ENCODE results near the gene TRAPPC8.
"Not testable (repeated sequence)": the region's sequence is repeated elsewhere in the genome, so short reads cannot be mapped to it uniquely, and the experiment has no call there.

Gene TRAPPC8

DNA sequence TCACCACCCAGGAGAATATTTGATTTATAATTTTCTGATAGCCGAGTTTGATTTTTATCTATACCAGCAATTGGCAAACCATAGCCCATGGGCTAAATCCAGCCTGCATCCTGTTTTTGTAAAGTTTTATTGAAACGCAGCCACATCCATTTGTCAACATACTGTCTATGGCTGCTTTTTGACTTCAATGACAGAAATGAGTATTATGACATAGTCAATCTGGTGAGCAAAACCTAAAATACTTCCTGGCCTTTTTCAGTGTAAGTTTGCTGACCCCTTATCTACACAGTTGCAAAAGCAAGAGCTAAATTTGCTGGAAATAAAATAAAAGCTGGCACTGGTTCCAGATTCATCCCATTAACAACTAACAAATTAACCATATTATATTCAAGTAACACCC is 102.4 kb downstream of the TRAPPC8 start:
- DNase-seq = no peak

DNA sequence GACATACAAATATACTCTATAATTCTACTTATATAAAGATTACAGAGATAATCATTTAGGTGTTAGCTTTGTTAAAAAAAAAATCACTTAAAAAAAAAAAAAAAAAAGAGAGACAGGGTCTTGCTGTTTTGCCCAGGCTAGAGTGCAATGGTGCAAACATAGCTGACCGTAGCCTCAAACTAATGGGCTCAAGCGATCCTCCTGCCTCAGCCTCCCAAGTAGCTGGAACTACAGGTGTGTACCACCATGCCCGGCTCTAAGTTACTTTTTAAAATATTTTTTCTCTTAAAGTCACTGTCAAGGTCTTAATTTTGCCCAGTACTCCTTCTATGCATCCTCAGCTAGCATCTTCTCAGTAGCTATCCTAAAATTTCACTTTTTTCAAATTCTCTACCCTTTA is 105.0 kb downstream of the TRAPPC8 start:
- no peak for DNase-seq

DNA sequence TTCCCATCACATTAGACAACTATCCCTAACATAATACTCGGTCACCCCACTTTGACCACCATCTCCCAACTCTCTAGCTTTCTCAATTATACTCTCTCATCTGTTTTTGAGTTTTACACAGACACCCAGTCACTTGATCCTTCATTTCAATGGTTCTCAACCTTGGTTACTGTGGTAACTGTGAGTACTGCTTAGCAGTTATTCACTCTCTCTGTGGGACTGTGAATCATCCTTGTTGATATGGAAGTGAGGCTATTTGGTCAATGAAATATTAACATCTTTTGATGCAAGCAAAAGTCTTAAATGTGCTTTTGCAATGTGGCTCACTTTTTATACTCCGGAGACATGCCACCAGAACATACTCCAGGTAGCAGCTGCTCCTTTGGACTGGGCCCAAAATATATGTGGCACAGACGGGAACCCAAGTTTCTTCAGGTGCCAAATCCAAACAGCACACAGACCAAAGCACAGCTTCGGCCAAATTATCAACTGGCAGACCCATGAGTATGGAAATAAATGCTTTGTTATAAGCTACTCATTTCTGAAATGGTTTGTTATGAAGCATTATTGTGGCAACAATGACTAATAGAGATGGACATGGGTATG is 107.3 kb downstream of the TRAPPC8 start:
- DNase-seq = no peak

DNA sequence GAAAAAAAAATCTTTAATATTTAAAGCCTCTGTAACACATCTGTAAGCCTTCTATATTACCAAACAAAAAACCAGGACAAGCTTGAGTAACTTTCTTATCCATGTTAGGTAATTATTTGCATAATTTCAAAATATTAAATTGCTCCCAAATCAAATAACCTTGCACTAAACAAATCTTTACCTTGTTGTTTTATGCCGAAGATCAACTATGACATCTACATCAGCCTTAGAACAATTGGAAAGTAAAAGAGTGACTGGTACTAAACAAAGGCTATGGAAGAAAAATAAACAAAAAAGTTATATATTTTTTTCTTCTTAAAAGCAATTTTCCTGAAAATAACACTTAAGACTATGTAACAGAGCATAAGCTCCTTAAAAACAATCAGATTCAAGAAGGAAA is 111.0 kb downstream of the TRAPPC8 start:
- no peak for DNase-seq

DNA sequence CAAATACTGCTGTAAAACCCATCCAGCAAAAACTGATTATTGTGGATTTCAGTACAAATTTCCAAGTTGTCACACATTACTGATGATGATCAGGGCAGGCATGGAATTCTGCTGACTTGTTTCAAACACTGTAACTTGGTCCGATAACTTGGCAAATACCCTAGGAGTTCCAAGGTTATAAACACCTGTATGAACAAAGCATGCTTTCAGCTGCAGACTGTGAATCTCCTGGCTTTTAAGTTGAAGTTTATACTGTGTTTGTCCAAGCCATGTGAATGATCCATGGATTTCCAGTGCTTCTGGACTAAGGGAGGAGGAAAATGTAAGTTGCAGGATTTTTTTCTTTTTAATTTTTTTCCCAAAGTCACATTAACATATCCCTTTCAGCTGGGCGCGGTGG is 112.2 kb downstream of the TRAPPC8 start:
- DNase-seq = no peak

DNA sequence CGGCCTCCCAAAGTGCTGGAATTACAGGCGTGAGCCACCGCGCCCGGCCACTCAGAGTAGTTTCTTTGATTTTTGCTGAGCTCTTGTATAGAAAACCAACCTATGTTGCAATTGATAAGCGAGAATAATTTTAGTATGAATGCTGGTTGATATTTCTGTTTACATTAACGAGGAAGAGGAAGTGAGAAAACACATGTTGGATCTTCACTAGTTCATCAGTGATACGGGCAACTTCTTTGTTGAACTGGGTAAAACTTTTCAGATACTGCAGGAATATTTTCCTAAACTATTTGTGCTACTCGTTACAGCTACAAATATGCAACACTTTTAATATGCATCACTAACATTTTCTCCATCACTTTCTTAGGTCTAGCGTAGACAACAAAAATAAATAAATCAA is 114.3 kb downstream of the TRAPPC8 start:
- DNase-seq = no peak

DNA sequence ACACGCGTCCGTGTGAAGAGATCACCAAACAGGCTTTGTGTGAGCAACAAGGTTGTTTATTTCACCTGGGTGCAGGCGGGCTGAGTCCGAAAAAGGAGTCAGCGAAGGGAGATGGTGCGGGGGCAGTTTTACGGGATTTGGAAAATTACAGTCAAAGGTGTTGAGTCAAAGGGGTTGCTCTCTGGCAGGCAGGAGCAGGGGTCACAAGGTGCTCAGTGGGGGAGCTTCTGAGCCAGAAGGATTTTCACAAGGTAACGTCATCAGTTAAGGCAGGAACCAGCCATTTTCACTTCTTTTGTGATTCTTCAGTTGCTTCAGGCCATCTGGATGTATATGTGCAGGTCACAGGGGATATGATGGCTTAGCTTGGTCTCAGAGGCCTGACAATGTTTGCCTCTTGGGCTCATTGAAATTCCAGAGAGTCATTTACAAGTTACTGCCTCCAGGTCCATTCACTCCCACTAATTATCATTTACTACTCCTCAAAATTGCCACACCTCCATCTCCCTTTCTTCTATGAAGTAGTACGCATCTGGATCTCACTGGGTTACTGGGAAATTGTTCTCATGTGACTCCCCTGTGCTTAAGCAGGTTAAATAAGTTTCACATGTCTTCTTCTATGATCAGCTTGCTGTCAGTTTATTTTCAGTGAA is 116.1 kb downstream of the TRAPPC8 start:
- DNase-seq = not testable (repeated sequence)

DNA sequence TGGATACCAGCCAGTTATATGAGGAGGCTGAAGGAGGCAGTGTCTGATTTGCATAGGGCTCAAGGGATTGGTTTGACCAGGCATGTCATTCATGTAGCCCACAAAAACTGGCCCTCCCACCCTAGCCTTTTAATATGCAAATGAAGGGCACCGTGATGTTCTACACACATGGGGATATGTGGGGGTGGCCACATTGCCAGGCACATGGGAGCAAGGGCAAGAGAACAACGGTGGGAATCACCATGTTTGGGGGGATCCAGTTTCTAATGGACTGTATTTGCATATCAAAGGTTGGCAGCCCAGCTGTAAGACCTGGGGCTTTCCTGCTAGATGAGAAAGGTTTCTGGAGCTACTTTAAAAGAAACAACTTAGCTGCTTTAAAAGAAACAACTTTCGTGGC is 117.2 kb downstream of the TRAPPC8 start:
- DNase-seq = no peak

DNA sequence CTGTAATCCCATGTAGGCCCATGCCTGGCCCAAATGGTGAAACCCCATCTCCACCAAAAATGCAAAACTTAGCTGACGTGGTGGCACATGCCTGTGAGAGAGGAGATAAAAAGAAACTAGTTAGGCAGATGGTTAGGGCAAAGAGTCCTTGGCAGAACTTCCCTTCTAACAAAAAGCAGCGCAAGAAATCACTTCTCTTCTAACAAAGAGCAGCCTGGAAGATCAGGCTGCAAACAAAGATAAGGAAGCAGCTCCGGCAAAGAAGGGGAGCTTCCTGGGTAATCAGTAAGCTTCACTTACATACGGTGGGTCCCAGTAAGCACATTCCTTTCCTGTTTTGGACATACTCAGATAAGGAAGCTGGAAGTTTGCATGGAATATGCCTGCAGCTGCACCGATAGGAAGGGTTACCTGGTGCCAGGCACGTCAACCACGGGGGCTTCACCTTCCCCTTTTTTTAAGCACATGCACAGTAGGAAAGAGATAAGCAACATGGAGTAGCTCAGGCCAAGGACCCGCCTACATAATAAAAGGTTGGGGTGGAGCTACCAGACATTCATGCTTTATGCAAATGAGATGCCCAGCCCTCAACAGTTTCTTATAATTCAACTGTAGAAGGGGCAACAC is 121.3 kb downstream of the TRAPPC8 start:
- DNase-seq = no peak

DNA sequence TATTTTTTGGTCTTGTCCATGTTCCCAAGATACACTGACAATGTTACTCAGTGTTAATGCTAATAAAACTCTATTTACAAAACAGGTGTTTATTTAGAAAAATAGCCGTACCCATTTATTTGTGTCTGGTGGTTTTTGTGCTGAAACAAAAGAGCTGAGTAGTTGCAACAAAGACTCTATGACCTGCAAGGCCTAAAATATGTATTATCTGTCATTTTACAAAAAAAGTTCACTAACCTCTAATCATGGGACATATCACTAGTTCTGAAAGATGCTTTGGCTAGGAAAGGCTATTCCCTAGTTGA is 123.1 kb downstream of the TRAPPC8 start:
- DNase-seq = no peak

DNA sequence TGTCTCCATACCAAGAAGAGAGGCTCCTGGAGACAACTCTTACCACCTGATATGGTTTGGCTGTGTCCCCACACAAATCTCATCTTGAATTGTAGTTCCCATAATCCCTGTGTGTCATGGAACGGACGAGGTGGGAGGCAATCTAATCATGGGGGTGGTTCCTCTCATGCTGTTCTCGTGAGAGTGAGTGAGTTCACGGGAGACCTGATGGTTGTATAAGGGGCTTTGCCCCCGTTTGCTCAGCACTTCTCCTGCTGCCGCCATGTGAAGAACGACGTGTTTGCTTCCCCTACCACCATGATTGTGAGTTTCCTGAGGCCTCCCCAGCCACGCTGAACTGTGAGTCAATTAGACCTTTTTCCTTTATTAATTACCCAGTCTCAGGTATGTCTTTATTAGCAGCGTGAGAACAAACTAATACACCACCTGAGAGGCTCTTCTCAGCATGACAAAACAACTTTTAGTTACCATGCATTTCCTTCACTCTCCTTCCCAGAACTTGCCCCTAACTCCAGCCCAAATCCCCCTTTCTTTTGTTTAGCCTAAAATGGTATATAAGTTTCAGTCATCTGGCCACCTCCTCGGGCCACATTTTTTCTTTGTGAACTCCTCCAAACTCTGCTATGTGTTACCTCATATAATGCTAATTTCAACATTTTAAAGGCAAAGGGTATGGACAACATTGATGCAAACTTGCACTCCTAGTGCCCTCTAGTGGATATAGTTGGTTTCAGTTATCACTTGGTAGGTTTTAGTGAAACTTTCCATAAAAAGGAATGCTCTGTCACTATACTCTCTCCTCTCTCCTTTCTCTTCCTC is 123.6 kb downstream of the TRAPPC8 start:
- DNase-seq = no peak

DNA sequence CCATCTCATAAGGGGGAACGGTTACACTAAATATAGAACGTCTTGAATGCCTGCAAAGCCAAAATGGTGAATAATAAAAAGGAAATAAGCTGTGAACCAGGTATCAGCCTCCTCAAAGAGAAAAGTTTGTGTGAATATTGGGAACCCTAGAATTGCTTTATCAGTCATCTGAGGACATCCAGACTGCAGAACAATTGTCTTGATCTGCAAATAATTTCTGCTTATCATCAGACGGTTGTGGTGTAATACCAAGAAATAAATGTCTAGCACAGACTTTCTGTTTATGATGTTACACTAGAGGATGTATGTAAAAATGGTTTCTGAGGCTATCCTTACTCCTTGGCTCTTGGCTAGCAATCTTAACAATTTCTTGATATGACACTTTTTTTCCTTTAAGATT is 128.8 kb downstream of the TRAPPC8 start:
- DNase-seq = no peak

DNA sequence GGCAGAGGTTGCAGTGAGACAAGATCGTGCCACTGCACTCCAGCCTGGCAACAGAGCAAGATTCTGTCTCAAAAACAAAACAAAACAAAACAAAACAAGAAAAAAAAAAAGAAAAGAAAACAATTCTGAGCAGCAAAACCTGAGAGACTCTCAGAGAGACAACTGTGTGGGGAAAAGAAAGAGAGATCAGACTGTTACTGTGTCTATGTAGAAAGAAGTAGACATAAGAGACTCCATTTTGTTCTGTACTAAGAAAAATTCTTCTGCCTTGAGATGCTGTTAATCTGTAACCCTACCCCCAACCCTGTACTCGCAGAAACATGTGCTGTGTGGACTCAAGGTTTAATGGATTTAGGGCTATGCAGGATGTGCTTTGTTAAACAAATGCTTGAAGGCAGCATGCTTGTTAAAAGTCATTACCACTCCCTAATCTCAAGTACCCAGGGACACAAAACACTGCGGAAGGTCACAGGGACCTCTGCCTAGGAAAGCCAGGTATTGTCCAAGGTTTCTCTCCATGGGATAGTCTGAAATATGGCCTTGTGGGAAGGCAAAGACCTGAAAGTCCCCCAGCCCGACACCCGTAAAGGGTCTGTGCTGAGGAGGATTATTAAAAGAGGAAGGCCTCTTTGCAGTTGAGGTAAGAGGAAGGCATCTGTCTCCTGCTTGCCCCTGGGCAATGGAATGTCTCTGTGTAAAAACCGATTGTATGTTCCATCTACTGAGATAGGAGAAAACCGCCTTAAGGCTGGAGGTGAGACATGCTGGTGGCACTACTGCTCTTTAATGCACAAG is 132.4 kb downstream of the TRAPPC8 start:
- not testable (repeated sequence) for DNase-seq

DNA sequence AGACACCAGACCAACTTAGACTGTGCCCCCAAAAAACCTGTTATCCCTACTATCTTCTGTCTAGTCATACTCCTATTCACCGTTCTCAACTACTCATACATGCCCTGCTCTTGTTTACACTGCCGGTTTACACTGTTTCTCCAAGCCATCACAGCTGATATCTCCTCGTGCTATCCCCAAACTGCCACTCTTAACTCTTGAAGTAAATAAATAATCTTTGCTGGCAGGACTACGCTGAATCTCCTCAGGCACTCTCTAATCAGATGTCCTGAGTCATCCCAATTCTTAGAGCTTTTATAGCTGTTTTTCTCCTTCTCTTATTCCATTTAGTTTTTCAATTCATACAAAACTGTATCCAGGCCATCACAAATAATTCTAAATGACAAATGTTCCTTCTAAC is 133.9 kb downstream of the TRAPPC8 start:
- DNase-seq = not testable (repeated sequence)

DNA sequence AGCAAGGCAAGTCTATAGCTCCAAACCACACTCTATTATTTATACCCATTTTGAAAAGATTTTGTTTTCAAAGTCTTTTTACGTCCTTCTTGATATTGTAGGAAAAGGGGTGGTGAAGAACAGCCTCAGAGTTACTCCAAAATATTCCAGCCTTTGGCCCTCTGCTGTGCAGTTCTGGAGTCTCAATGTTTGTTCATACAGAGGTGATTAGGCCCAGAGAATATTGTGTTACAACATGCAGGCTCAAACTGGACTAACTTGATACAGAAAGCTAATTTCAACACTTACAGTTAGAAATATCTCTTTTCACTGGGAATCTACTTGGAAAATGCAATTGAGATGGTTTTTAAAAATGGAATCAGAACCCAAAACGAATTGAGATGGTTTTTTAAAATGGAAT is 141.8 kb downstream of the TRAPPC8 start:
- DNase-seq = no peak

DNA sequence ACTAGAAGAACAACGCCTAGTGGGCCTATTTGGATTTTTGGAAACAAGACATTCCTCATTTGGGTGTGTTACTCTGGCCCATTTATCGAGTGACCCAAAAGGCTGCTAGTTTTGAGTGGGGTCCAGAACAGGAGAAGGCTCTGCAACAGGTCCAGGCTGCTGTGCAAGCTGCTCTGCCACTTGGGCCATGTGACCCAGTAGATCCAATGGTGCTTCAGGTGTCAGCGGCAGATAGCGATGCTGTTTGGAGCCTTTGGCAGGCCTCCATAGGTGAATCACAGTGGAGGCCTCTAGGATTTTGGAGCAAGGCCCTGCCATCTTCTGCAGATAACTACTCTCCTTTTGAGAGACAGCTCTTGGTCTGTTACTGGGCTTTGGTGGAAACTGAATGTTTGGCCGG is 143.7 kb downstream of the TRAPPC8 start:
- not testable (repeated sequence) for DNase-seq

DNA sequence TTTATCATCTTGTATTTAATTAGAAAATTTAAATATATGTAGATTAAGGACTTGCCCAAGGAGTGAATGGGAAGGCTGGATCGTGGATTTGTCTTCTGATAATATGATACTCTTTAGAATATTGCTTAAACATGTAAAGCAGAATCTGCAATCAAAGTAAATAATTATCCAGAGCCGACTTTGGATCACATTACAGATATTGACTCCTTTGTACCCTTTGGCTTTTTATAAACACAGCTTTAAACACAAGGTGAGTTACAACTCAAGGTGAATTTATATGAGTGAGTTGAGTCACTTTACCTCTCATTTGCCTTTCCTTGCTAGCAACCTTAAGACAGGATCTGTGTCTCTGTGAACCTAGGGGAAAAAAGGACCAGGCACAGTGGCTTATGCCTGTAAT is 144.5 kb downstream of the TRAPPC8 start:
- no peak for DNase-seq

DNA sequence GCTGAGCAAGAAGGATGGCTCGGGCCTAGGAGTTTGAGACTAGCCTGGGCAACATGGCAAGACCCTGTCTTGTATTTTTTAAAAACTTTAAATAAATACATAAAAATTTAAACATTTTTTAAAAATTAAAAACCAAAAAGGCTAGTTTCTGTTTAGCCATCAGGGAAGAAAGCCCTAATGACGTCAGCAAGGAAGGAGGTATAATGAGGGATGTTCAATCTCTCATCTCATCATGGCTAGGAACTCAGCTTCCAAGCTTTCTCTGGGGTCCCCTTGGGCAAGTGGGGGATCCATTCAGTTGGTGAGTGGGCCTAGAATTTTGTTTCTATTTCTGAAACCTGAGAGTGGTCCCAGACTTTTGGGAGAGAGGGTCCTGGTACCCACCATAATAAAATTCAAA is 147.2 kb downstream of the TRAPPC8 start:
- DNase-seq = no peak

DNA sequence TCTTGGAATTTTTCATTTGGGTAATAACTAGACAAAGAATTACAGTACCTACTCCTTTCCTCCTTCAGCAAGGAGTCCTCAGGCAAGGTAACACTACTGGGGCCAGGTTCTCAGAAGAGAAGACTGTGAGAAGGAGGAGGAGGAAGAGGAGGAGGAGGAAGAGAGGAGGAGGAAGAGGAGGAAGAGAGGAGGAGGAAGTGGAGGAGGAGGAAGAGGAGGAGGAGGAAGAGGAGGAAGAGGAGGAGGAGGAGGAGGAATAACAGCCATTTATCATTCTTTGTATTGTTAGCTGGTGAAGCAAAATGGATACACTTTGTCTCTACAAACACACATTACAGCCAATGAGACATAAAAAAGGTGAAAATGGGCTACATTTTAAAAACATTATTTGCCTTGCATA is 149.4 kb downstream of the TRAPPC8 start:
- DNase-seq = no peak

DNA sequence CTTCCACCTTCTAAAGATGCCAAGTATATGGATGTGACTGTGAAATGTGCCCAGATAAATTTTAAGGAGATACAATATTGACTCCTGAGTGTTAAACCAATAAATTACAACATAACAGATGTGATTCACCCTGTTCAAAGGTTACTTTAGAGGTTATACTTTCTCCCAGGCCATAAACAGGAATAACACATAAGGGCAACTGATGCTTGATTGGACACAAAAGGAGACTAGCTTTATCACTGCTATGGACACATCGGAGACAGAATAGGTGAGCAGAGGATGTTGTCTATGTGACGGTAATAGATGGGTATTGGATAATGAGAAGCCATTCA is 150.4 kb downstream of the TRAPPC8 start:
- no peak for DNase-seq

DNA sequence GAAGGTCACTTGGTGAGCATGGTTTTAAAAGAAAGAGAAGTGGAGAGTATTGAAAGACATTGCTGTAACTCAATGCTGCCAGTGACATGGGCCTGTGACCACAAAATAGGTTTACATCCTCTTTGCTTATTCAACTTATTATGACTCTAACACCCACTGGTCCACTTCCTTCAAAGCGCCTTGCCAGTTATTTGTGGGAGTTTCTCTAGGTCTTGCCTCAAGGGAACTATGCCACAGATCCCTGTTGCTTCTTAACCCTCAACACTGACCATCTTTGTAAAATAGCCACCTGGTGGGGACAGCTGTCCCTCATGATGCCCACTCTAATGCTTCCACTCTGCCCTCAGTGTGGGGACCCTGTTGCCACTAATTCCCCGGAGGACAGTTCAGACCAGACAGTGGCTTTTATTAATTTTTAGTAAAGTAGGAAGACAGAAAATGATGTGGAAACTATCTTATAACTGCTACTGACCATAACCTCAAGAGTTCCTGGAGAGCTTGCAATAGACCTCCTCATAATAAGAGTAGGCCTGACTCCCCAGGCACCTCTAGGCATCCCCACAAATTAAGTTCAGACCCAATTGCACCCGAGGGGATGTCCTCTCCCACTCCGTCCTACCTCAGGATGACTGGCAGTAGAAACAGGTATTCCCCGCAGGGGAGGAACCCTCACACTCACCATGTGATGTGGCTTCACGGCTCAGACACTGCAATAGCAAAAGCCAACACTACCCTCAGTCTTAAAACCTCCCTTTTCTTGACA is 150.9 kb downstream of the TRAPPC8 start:
- no peak for DNase-seq

DNA sequence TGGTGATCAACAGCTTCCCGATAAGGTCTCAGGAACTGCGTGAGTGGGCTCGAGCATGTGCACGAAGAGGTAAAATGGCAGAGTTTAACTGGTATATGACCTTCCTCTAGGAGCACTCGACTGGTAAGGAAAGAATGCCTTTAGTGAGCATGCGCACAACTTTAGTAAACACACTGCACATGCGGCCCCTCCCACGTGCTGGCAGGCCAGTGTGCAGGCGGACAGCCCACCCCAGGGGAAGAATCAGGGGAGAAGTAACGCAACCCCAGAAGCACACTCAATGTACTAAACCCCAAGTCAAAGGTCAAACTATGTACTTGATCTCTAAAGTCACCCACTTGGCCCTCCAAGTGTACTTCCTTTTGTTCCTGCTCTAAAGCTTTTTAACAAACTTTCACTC is 153.5 kb downstream of the TRAPPC8 start:
- no peak for DNase-seq

DNA sequence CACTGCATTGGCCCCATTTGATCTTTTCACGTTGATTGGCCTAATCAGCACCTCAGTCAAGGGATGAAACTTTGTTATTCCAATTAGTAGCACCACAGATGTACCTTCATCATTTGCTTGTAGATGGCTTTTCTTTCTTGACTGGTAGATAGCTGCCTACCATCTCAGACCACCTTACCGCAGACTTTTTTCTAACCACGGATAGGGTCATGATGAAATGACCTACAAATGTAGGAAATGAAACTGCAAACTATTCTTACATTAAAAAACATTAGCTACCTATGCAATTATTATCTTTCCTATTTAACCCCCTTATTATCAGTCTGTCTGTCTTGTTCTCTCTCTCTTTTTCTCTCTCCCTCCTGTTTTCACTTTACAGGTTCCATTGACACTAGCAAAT is 159.9 kb downstream of the TRAPPC8 start:
- DNase-seq = no peak
